Caco-2 (cell line): ENCODE results near the gene PRDM15. TPM values are rescaled to one million over a fixed set of nuclear protein-coding genes. Genes with fewer than 3 reads are reported as not detected.

ENCODE experiments used
- BruUV-seq: library from RNA; stranded (reverse); fragments of 400-500 nt; replicated peaks from 2 replicates; lab custom pipeline; 2021; lab: Mats Ljungman, UMichigan
- CTCF ChIA-PET: fragments of 300-600 bp; sonication (Branson Sonifier 250); formaldehyde crosslinking; loops from one replicate; lab custom pipeline; 2022; ENCODE audit warnings: antibody characterized with exemption; lab: Charles Lee
- POLR2A ChIA-PET: fragments of 300-600 bp; sonication (Branson Sonifier 250); formaldehyde crosslinking; loops from one replicate; lab custom pipeline; 2022; ENCODE audit warnings: antibody characterized with exemption; lab: Charles Lee
- DNase-seq, 2 experiments: peaks; one replicate each; pipeline versions ENCODE4 v3.0.0 to v3.0.0-alpha.2; 2020 to 2022
- H3K27me3 ChIP-seq: replicated peaks from 2 replicates; pipeline ENCODE4 v1.6.0; 2011; ENCODE audit warnings: low read length; ENCODE audit not compliant: control insufficient read depth, insufficient read depth
- H3K36me3 ChIP-seq: 2 replicates; pipeline ENCODE4 v1.5.1; 2011; ENCODE audit warnings: low read length; ENCODE audit not compliant: control insufficient read depth, insufficient read depth
- H3K4me1 ChIP-seq: fragments of 250-450 bp; sonication (Bioruptor Pico); 2 replicates; pipeline ENCODE4 v1.5.1; 2020; ENCODE audit warnings: mild to moderate bottlenecking
- H3K4me3 ChIP-seq: 2 replicates; pipeline ENCODE4 v1.5.1; 2011; ENCODE audit warnings: low read depth, mild to moderate bottlenecking, control low read depth, low read length
- H3K9me3 ChIP-seq: fragments of 250-450 bp; sonication (Bioruptor Pico); 2 replicates; pipeline ENCODE4 v1.5.1; 2020; ENCODE audit warnings: mild to moderate bottlenecking, moderate library complexity
- H3K27ac Mint-ChIP-seq: one replicate; pipeline ENCODE4 v1.8.0; 2022; ENCODE audit warnings: mixed read lengths; ENCODE audit not compliant: unreplicated experiment
- H3K27me3 Mint-ChIP-seq: one replicate; pipeline ENCODE4 v1.8.0; 2022; ENCODE audit warnings: mixed read lengths; ENCODE audit not compliant: insufficient read depth, unreplicated experiment
- H3K36me3 Mint-ChIP-seq: one replicate; pipeline ENCODE4 v1.8.0; 2022; ENCODE audit warnings: mild to moderate bottlenecking, mixed read lengths; ENCODE audit not compliant: insufficient read depth, unreplicated experiment
- H3K4me1 Mint-ChIP-seq: one replicate; pipeline ENCODE4 v1.8.0; 2022; ENCODE audit warnings: low read depth, mixed read lengths; ENCODE audit not compliant: unreplicated experiment
- H3K4me3 Mint-ChIP-seq: one replicate; pipeline ENCODE4 v1.8.0; 2022; ENCODE audit warnings: mild to moderate bottlenecking, moderate library complexity, mixed read lengths; ENCODE audit not compliant: unreplicated experiment
- H3K9me3 Mint-ChIP-seq: one replicate; pipeline ENCODE4 v1.8.0; 2022; ENCODE audit warnings: mixed read lengths; ENCODE audit not compliant: unreplicated experiment
- CTCF ChIP-seq, 2 experiments: fragments of 200-600 bp in 1 of 2; IDR thresholded peaks; 1 replicate in 1 of 2; 2 replicates in 1 of 2; pipeline versions ENCODE4 v1.5.1 to v1.8.0; 2011 to 2022; ENCODE audit warnings: antibody characterized with exemption in 1 of 2, control low read depth in 1 of 2, inconsistent platforms in 1 of 2, low read depth in 1 of 2, low read length in 1 of 2, mild to moderate bottlenecking in 1 of 2, moderate library complexity in 1 of 2; ENCODE audit not compliant: insufficient read depth in 1 of 2, severe bottlenecking in 1 of 2, unreplicated experiment in 1 of 2
- intact Hi-C: fragments of 100-400 bp; cut with micrococcal nuclease; formaldehyde crosslinking; loops from one replicate; pipeline ENCODE4 v1.10.0; 2022; ENCODE audit not compliant: unreplicated experiment
- total RNA-seq: library from RNA; stranded (reverse); gene quantifications from 2 replicates; pipeline ENCODE4 v1.2.3, GENCODE V29; 2022

The PRDM15 gene
- total RNA-seq, 1 experiment from 2014 or later = 5.6 TPM

- peaks cover 10% of the 10 kb centered on the region for H3K9me3 Mint-ChIP-seq
- Histone ChIP-seq H3K27me3 (no peaks in the 10 kb centered on the region), H3K4me1 (peaks cover 29% of the 10 kb centered on the region), H3K4me3 (no peak overlapping the region), H3K36me3 (no peaks in the 10 kb centered on the region), H3K9me3 (no peaks in the 10 kb centered on the region)
- POLR2A ChIA-PET = no interaction called here
- H3K27ac Mint-ChIP-seq = no peak overlapping the region
- H3K36me3 Mint-ChIP-seq = peaks cover 6% of the 10 kb centered on the region
- no peak overlapping the region for H3K4me3 Mint-ChIP-seq
- DNase-seq = no peak
- CTCF ChIA-PET = interaction anchor here (0.8 kb wide), 1 partner anchor 168 kb away, joined by 6 read pairs; no protein-coding TSS in a partner anchor
- intact Hi-C loops = no loop called here
- no TSS peak for BruUV-seq
- no peaks in the 10 kb centered on the region for H3K27me3 Mint-ChIP-seq
- H3K4me1 Mint-ChIP-seq = peaks cover 39% of the 10 kb centered on the region
- TF ChIP-seq CTCF (IDR thresholded peaks at IDR 0.05; ENCODE audit: insufficient read depth in 1 of 2, low read depth in 1 of 2, low read length in 1 of 2, severe bottlenecking in 1 of 2, unreplicated experiment in 1 of 2) = no peak
These were observed 98.7 kb downstream of the PRDM15 start for GRCh38 chr21:41780337-41781049.

- Mint-ChIP-seq H3K27ac (peak overlapping the region; percentile 53), H3K36me3 (peaks cover 6% of the 10 kb centered on the region), H3K4me1 (peaks cover 39% of the 10 kb centered on the region), H3K27me3 (no peaks in the 10 kb centered on the region), H3K4me3 (peak overlapping the region; percentile 64), H3K9me3 (peaks cover 9% of the 10 kb centered on the region)
- intact Hi-C loops = loop anchor here (1.0 kb wide), 1 partner anchor 64 kb away; no protein-coding TSS in a partner anchor
- no TSS peak for BruUV-seq
- no peak for TF ChIP-seq CTCF (IDR thresholded peaks at IDR 0.05; ENCODE audit: insufficient read depth in 1 of 2, low read depth in 1 of 2, low read length in 1 of 2, severe bottlenecking in 1 of 2, unreplicated experiment in 1 of 2)
- Histone ChIP-seq H3K9me3 (no peaks in the 10 kb centered on the region), H3K4me1 (peaks cover 29% of the 10 kb centered on the region), H3K36me3 (no peaks in the 10 kb centered on the region), H3K27me3 (no peaks in the 10 kb centered on the region), H3K4me3 (peak overlapping the region; percentile 23)
- ChIA-PET CTCF (no interaction called here), POLR2A (no interaction called here)
- peak in 1 of 2 experiments; percentile 34 for DNase-seq
These were observed 99.5 kb downstream of the PRDM15 start for GRCh38 chr21:41779659-41780058.

- Histone ChIP-seq H3K9me3 (no peaks in the 10 kb centered on the region), H3K36me3 (no peaks in the 10 kb centered on the region), H3K4me1 (peaks cover 28% of the 10 kb centered on the region), H3K27me3 (no peaks in the 10 kb centered on the region), H3K4me3 (peak overlapping the region; percentile 23)
- intact Hi-C loops = loop anchor here (1.0 kb wide), 6 partner anchors 11 to 167 kb away; no protein-coding TSS in a partner anchor
- Mint-ChIP-seq H3K4me1 (peaks cover 34% of the 10 kb centered on the region), H3K27ac (peak overlapping the region; percentile 53), H3K9me3 (peaks cover 4% of the 10 kb centered on the region), H3K27me3 (no peaks in the 10 kb centered on the region), H3K4me3 (peak overlapping the region; percentile 64), H3K36me3 (peaks cover 6% of the 10 kb centered on the region)
- peak; percentile 72 to 82 for DNase-seq
- BruUV-seq = no TSS peak
- ChIA-PET POLR2A (interaction anchor here (1.1 kb wide), 2 partner anchors 13 to 100 kb away, joined by 4 to 7 read pairs; no protein-coding TSS in a partner anchor), CTCF (interaction anchor here (1.0 to 1.3 kb wide), 6 partner anchors 8 to 167 kb away, joined by 3 to 46 read pairs (median 7); partner anchors contain the start of gene RIPK4)
- TF ChIP-seq CTCF (IDR thresholded peaks at IDR 0.05; ENCODE audit: insufficient read depth in 1 of 2, low read depth in 1 of 2, low read length in 1 of 2, severe bottlenecking in 1 of 2, unreplicated experiment in 1 of 2) = peak in 1 of 2 experiments; percentile 19
These were observed 100.1 kb downstream of the PRDM15 start for GRCh38 chr21:41778930-41779600.
